ENCODE results near the gene SLC25A42.

- TF ChIP-seq, protein P1, sequence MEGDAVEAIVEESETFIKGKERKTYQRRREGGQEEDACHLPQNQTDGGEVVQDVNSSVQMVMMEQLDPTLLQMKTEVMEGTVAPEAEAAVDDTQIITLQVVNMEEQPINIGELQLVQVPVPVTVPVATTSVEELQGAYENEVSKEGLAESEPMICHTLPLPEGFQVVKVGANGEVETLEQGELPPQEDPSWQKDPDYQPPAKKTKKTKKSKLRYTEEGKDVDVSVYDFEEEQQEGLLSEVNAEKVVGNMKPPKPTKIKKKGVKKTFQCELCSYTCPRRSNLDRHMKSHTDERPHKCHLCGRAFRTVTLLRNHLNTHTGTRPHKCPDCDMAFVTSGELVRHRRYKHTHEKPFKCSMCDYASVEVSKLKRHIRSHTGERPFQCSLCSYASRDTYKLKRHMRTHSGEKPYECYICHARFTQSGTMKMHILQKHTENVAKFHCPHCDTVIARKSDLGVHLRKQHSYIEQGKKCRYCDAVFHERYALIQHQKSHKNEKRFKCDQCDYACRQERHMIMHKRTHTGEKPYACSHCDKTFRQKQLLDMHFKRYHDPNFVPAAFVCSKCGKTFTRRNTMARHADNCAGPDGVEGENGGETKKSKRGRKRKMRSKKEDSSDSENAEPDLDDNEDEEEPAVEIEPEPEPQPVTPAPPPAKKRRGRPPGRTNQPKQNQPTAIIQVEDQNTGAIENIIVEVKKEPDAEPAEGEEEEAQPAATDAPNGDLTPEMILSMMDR (IDR thresholded peaks at IDR 0.05): no peak
- TF ChIP-seq EZH2 (IDR thresholded peaks at IDR 0.05; ENCODE audit: borderline replicate concordance, insufficient read depth, low read depth, low read length, poor library complexity, severe bottlenecking): no peak
Observed at GRCh38 chr19:19034204-19034624, 29.6 kb upstream of the SLC25A42 start.
